ENCODE data around the gene GRM2.

GRM2 gene

DNA sequence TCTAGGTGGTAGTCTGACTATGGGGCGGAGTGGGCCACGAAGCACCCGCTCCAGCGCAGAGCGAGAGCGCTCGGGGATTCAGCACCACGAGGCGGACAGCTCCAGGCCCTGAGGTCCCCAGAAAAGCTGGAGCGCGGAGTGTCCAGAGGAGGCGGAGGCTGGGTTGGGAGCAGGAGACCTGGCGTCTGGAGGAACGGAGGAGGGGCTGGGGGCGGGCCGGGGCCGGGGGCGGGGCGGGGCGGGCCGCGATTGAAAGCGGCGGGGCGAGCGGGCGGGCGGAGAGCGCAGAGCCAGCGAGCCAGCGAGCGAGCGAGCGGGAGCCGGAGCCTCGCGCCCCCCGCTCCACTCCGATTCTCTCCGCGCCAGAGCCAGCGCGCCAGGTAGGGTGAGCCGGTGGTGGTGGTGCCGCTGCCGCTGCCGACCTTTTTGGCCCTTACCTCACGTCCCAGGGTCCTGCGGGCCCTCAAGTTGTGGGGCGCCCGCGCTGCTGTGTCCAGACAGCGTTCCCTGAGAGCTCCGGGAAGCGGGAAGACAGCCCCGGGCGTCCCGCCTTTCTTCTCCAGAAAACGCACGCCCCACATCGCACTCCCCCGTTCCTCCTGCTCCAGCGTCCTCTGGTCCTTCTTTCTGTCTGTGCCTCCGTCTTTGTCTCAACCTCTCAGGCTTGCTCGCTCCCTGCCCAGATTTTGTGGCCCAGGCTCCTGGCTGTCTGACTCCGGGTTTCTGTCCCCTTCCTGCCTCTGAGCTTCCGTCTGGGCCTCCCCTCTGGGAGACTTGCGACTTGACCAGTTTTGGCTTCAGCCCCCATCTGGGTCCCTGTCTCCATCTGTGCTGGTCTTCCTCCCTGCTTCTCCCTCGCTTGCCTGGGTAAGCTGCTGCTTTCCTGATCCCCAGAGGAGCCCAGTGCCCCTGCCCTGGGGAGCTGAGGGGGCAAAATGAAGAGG, at the start of gene GRM2:
Gene GRM2, plus strand, starts transcription at position 281 of the 944 bp plus-strand sequence. CDS start 1,916 bp downstream, outside the sequence.
- peak; percentile 65 for DNase-seq

DNA sequence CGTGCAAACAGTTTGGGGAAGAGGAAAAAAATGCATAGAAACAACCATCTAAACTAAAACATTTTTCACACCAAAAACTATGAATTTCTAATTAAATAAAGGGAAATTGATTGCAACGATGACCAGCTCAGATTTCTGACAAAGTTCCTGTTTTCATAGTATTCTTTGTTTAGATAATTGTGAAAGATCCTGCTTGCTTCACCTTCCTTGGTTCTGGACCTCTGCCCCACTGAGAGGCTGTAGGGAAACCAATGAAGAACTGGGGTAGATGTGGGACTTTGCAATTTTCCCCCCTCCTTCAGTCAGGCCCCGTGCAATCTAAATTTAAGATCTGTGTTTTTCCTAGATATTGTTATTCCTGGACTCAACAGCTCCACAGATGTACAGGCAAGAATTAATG, 49.6 kb upstream of the GRM2 start:
- DNase-seq = no peak

- DNase-seq = no peak
These were observed 46.9 kb upstream of the GRM2 start for GRCh38 chr3:51659942-51660341.

DNA sequence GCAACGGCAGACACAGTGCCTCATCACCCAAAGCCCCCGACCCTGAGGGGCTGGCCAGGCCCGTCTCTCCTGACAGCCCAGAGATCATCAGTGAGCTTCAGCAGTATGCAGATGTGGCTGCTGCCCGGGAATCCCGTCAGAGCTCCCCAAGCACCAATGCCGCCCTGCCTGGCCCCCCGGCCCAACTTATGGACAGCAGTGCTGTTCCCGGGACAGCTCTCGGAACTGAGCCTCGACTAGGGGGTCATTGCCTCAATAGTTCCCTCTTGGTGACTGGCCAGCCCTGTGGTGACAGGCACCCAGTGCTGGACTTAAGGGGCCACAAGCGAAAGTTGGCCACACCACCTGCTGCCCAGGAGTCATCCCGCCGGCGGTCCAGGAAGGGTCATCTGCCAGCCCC, 44.4 kb upstream of the GRM2 start:
- no peak for DNase-seq

DNA sequence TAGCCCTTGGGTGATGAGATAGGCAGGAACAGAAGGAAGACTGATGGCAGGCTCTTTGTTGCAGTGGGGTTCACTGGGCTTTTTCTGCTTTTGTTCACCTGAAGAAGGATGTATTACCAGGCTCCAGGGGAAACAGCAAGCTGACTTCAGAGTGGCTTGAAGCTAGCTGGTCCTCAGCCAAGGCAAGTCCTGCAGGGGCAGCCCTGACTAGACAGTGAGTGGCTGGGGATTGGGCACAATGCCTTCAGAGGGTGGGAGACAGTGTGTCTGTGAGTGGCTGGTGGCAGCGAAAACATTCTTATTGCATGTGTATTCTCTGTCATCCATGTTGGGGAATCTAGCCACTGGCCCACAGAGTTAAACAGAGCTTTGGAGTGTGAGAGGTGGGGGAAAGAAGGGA, 38.1 kb upstream of the GRM2 start:
- DNase-seq = no peak

GRCh38 chr3:51669241-51670052, 37.4 kb upstream of the GRM2 start:
- peak; percentile 6 for DNase-seq

GRCh38 chr3:51670053-51670822, 36.6 kb upstream of the GRM2 start:
- no peak for DNase-seq

- DNase-seq = peak; percentile 57
These were observed 35.8 kb upstream of the GRM2 start, which contains the start of gene TEX264 for GRCh38 chr3:51670823-51671733. Gene TEX264 (plus strand): TSS chr3:51671252. CDS start chr3:51674305, 3,053 bp downstream.

GRCh38 chr3:51671734-51672475, 35.0 kb upstream of the GRM2 start:
- DNase-seq = peak; percentile 17

- no peak for DNase-seq
These were observed 33.6 kb upstream of the GRM2 start for GRCh38 chr3:51673181-51673801.

DNA sequence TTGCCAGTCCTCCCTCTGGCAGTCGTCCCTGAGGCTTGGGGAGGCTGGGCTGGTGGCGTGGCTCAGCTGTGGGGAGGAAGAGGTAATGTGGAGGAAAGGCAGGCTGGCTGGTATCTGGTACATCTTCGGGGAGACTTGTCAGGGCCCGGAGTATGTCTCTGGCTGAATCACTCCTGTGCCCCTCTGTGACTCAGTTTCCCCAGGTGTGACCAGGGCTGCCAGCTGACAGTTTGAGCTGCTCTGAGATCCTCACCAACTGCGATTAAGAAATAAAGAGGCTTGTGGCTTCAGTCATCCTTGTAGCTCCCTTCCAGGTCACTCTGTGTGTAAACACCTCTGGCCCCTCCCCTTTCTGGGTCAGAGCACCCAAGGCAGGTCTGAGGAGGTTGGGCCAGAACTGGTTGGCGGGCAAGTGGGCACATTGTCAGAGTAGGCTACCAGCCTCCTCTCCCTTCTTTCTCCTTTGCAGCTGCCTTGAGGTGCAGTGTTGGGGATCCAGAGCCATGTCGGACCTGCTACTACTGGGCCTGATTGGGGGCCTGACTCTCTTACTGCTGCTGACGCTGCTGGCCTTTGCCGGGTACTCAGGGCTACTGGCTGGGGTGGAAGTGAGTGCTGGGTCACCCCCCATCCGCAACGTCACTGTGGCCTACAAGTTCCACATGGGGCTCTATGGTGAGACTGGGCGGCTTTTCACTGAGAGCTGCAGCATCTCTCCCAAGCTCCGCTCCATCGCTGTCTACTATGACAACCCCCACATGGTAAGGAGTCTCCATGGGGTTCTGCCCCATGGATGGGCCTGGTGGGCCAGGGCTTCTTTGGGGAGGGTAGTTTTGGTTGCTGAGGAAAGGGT, 32.8 kb upstream of the GRM2 start:
- DNase-seq = no peak

GRCh38 chr3:51675201-51675611, 31.7 kb upstream of the GRM2 start:
- DNase-seq = no peak

DNA sequence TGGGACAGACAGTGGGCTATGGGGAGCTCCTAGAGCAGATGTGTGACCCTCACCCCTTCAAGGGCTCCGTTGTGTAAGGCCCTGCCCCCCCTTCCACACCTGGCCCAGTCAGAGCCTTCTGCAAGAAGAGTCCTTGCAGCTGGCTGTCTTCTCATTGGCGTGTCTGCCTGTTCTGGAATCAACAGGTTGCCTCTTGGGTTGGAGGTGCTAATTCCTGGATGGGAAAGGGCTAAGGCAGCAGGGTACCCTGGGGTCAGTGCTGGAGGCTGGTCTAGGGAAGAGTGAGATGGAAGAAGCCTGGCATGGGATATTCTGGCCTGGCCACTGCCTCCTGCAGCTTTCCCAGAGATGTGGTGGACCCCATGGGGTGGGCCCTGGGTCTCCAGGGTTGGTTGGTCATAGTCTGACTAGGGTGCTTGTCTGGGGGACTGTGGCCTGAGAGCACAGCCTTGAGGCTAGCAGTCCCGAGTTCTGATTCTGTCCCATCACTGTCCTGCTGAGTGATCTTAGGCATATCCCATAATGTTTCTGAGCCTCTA, 30.7 kb upstream of the GRM2 start:
- DNase-seq = no peak

GRCh38 chr3:51677358-51677757, 29.5 kb upstream of the GRM2 start:
- DNase-seq = no peak

DNA sequence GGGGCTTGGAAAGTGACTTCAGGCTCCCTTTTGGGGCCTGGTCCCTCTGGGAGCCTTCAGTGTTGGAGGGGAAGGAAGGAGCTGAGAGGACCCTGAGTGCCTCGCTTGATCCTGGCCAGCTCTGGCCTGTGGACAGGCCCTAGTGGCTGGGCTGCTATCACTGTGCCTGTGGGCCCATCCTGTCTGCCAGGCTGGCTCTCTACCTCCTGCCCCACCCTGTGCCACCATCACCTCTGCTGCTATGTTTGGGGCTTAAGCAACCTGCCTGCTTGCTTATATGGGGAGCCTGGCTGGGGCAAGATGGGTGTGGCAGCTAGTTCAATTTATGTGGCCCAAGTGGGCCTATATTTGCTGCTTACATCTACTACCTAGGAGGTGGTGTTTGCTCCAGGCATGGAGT, 28.7 kb upstream of the GRM2 start:
- no peak for DNase-seq

DNA sequence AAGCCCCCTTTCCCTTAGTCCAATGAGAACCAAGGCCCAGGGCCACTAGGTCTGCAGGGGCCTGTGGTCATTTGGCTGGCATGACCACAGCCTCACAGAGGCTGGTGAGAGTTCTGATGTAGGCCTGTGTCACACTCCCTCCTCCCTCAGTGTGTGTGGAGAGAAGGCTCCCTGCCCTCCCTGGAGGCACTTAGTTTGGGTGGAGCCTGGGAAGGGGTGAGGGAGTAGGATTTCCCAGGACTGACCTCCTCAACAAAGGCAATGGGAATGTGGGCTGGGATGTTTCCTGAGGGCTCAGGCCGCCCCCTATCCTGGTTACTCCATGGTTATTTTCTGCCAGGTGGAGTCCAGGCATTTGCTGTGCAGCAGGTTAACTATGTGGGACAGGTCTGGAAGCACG, 28.2 kb upstream of the GRM2 start:
- DNase-seq = no peak

- no peak for DNase-seq
These were observed 27.6 kb upstream of the GRM2 start for GRCh38 chr3:51679318-51679717.

DNA sequence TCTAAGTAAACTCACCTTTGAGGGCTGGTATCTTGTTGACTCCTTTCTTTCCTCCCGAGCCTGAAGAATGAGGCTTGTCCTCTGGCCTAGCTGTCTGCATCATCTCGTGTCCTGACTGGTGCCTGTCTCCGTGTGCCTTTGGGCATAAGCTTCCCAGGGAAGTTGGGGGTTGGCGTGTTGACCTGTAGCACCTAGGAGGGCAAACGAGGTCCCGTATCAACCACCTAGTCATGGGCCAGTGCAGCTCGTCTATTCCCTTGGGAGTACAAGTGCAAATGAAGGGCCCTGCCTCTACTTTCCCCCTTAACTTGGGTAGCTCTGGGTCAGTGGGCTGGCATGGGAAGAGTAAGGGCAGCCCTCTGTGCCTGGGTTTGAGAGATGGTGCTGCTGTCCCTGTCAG, 27.1 kb upstream of the GRM2 start:
- DNase-seq = no peak

GRCh38 chr3:51680196-51680595, 26.7 kb upstream of the GRM2 start:
- no peak for DNase-seq

Measured in NCI-H2227 treated with DMSO at 0.1 percent for 48 hours (cell line).